WTC11 (cell line): Measurements from ENCODE around the gene IL1RAPL1. TPM values are rescaled to one million over a fixed set of nuclear protein-coding genes. Genes with fewer than 3 reads are reported as not detected.

ENCODE experiments used
- ATAC-seq: fragments of 200-7000 bp; cut with Tn5 transposase; 2 replicates; pipeline ENCODE4 v1.10.0; 2021; ENCODE audit warnings: mild to moderate bottlenecking, moderate library complexity
- CTCF ChIA-PET: fragments of 300-600 bp; sonication (Branson Sonifier 250); formaldehyde crosslinking; loops from one replicate; lab custom pipeline; 2021; ENCODE audit warnings: antibody characterized with exemption; lab: Charles Lee
- POLR2A ChIA-PET: fragments of 350-600 bp; sonication (Branson Sonifier 250); formaldehyde crosslinking; loops from one replicate; lab custom pipeline; 2021; ENCODE audit warnings: antibody characterized with exemption; lab: Charles Lee
- DNase-seq: peaks from one replicate; pipeline ENCODE4 v3.0.0; 2021; ENCODE audit warnings: low spot score
- H3K27ac Mint-ChIP-seq: 2 replicates; pipeline ENCODE4 v1.8.0; 2021; ENCODE audit warnings: mixed read lengths
- H3K27me3 Mint-ChIP-seq: 2 replicates; pipeline ENCODE4 v1.8.0; 2021; ENCODE audit warnings: low read depth, mild to moderate bottlenecking, moderate library complexity, mixed read lengths
- H3K36me3 Mint-ChIP-seq: 2 replicates; pipeline ENCODE4 v1.8.0; 2021; ENCODE audit warnings: mixed read lengths
- H3K4me1 Mint-ChIP-seq: 2 replicates; pipeline ENCODE4 v1.8.0; 2022; ENCODE audit warnings: mixed read lengths
- H3K4me3 Mint-ChIP-seq: 2 replicates; pipeline ENCODE4 v1.8.0; 2021; ENCODE audit warnings: mild to moderate bottlenecking, moderate library complexity, mixed read lengths
- H3K9me3 Mint-ChIP-seq: 2 replicates; pipeline ENCODE4 v1.8.0; 2021; ENCODE audit warnings: mixed read lengths
- ATF2 ChIP-seq: sonication (generic); formaldehyde crosslinking; IDR thresholded peaks from 2 replicates; pipeline ENCODE4 v1.8.1; 2022; ENCODE audit warnings: low read depth, missing genetic modification reagents, borderline replicate concordance
- CBFB ChIP-seq: sonication (generic); formaldehyde crosslinking; IDR thresholded peaks from 2 replicates; pipeline ENCODE4 v1.8.1; 2022; ENCODE audit warnings: mild to moderate bottlenecking, low read depth, missing genetic modification reagents
- ELF4 ChIP-seq: sonication (generic); formaldehyde crosslinking; IDR thresholded peaks from 2 replicates; pipeline ENCODE4 v1.8.1; 2022; ENCODE audit warnings: low read depth, mild to moderate bottlenecking, moderate library complexity, missing genetic modification reagents
- EMX1 ChIP-seq: fragments of 250-450 bp; sonication (Bioruptor Pico); IDR thresholded peaks from 2 replicates; pipeline ENCODE4 v1.8.0; 2021; ENCODE audit warnings: mild to moderate bottlenecking
- FOXJ3 ChIP-seq: sonication (generic); formaldehyde crosslinking; IDR thresholded peaks from 2 replicates; pipeline ENCODE4 v1.9.0; 2021; ENCODE audit warnings: missing genetic modification reagents, mild to moderate bottlenecking, borderline replicate concordance
- FOXP1 ChIP-seq: sonication (generic); formaldehyde crosslinking; IDR thresholded peaks from 2 replicates; pipeline ENCODE4 v1.8.0; 2022; ENCODE audit warnings: missing genetic modification reagents, mild to moderate bottlenecking, moderate library complexity, borderline replicate concordance
- GTF2I ChIP-seq: fragments of 250-450 bp; sonication (Bioruptor Pico); conservative IDR thresholded peaks from 2 replicates; pipeline ENCODE4 v1.4.0; 2021; ENCODE audit warnings: mild to moderate bottlenecking
- JAZF1 ChIP-seq: fragments of 250-450 bp; sonication (Bioruptor Pico); IDR thresholded peaks from 2 replicates; pipeline ENCODE4 v1.9.0; 2021; ENCODE audit warnings: moderate library complexity, mild to moderate bottlenecking, inconsistent platforms
- MAX ChIP-seq: sonication (generic); formaldehyde crosslinking; IDR thresholded peaks from 2 replicates; pipeline ENCODE4 v1.8.0; 2022; ENCODE audit warnings: mild to moderate bottlenecking, missing genetic modification reagents
- MYBL2 ChIP-seq: sonication (generic); formaldehyde crosslinking; IDR thresholded peaks from 2 replicates; pipeline ENCODE4 v1.8.1; 2023; ENCODE audit warnings: mild to moderate bottlenecking, moderate library complexity, missing genetic modification reagents
- NR3C1 ChIP-seq: sonication (generic); formaldehyde crosslinking; conservative IDR thresholded peaks from 2 replicates; pipeline ENCODE4 v1.8.1; 2023; ENCODE audit warnings: low read depth, mild to moderate bottlenecking, missing genetic modification reagents
- RORB ChIP-seq: fragments of 250-450 bp; sonication (Bioruptor Pico); IDR thresholded peaks from 2 replicates; pipeline ENCODE4 v1.9.0; 2021; ENCODE audit warnings: mild to moderate bottlenecking
- STAT6 ChIP-seq: sonication (generic); formaldehyde crosslinking; conservative IDR thresholded peaks from 2 replicates; pipeline ENCODE4 v1.8.1; 2023; ENCODE audit warnings: mild to moderate bottlenecking, low read depth, missing genetic modification reagents, moderate library complexity
- ZBTB21 ChIP-seq: sonication (generic); formaldehyde crosslinking; IDR thresholded peaks from 2 replicates; pipeline ENCODE4 v1.8.1; 2023; ENCODE audit warnings: mild to moderate bottlenecking, missing genetic modification reagents, borderline replicate concordance
- ZNF317 ChIP-seq: sonication (generic); formaldehyde crosslinking; IDR thresholded peaks from 2 replicates; pipeline ENCODE4 v1.8.1; 2023; ENCODE audit warnings: low read depth, mild to moderate bottlenecking, moderate library complexity, missing genetic modification reagents, borderline replicate concordance
- ZNF532 ChIP-seq: fragments of 250-450 bp; sonication (Bioruptor Pico); IDR thresholded peaks from 2 replicates; pipeline ENCODE4 v1.9.0; 2021; ENCODE audit warnings: mild to moderate bottlenecking, borderline replicate concordance
- total RNA-seq: library from RNA; stranded (reverse); gene quantifications from 3 replicates; pipeline ENCODE4 v1.2.3, GENCODE V29; 2021
- TF ChIP-seq, protein P1 (sequence below): sonication (generic); formaldehyde crosslinking; IDR thresholded peaks from 2 replicates; pipeline ENCODE4 v1.8.0; 2023; ENCODE audit warnings: mild to moderate bottlenecking, missing genetic modification reagents
- TF ChIP-seq, protein P2 (sequence below): sonication (generic); formaldehyde crosslinking; IDR thresholded peaks from 2 replicates; pipeline ENCODE4 v1.8.1; 2022; ENCODE audit warnings: missing genetic modification reagents, borderline replicate concordance
- TF ChIP-seq, protein P3 (sequence below): sonication (generic); formaldehyde crosslinking; IDR thresholded peaks from 2 replicates; pipeline ENCODE4 v1.8.0; 2022; ENCODE audit warnings: mild to moderate bottlenecking, missing genetic modification reagents

The IL1RAPL1 gene
- total RNA-seq, 1 experiment from 2014 or later = 0.13 TPM

DNA sequence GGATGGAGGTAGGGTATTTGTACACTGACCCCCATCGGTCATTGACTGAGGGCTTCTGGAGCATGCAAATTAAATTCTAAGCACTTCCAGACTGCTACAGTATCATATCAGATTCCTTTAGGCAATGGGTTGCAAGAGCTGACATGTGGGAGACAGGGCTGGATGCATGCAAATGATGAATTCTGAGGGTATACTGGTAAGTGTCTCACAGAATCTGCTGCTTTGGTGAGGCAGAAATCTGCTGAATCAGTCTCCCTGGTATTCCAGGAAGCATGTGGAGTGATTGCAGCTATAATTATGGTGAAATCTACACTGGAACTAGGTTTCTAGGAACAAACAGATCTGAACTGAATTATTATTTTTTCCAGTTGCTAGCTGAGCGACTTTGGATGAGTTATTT lies 943.3 kb downstream of the IL1RAPL1 start:
- Mint-ChIP-seq H3K36me3 (no peaks in the 10 kb centered on the region), H3K4me3 (no peak overlapping the region), H3K4me1 (no peaks in the 10 kb centered on the region), H3K27me3 (no peaks in the 10 kb centered on the region), H3K27ac (no peak overlapping the region), H3K9me3 (no peaks in the 10 kb centered on the region)
- ChIA-PET POLR2A (no interaction called here), CTCF (no interaction called here)
- TF ChIP-seq NR3C1 (no peak), GTF2I (CRISPR knock-in tag) (no peak), ZNF532 (CRISPR knock-in tag) (no peak), FOXJ3 (no peak), EMX1 (no peak), FOXP1 (no peak), MAX (no peak), ELF4 (CRISPR knock-in tag) (no peak), MYBL2 (no peak), ZNF317 (CRISPR knock-in tag) (no peak), STAT6 (CRISPR knock-in tag) (no peak), CBFB (CRISPR knock-in tag) (no peak), RORB (CRISPR knock-in tag) (no peak), JAZF1 (CRISPR knock-in tag) (no peak), ATF2 (CRISPR knock-in tag) (no peak), ZBTB21 (CRISPR knock-in tag) (no peak)
- TF ChIP-seq, protein P1, sequence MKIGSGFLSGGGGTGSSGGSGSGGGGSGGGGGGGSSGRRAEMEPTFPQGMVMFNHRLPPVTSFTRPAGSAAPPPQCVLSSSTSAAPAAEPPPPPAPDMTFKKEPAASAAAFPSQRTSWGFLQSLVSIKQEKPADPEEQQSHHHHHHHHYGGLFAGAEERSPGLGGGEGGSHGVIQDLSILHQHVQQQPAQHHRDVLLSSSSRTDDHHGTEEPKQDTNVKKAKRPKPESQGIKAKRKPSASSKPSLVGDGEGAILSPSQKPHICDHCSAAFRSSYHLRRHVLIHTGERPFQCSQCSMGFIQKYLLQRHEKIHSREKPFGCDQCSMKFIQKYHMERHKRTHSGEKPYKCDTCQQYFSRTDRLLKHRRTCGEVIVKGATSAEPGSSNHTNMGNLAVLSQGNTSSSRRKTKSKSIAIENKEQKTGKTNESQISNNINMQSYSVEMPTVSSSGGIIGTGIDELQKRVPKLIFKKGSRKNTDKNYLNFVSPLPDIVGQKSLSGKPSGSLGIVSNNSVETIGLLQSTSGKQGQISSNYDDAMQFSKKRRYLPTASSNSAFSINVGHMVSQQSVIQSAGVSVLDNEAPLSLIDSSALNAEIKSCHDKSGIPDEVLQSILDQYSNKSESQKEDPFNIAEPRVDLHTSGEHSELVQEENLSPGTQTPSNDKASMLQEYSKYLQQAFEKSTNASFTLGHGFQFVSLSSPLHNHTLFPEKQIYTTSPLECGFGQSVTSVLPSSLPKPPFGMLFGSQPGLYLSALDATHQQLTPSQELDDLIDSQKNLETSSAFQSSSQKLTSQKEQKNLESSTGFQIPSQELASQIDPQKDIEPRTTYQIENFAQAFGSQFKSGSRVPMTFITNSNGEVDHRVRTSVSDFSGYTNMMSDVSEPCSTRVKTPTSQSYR (CRISPR knock-in tag) = no peak
- TF ChIP-seq, protein P2, sequence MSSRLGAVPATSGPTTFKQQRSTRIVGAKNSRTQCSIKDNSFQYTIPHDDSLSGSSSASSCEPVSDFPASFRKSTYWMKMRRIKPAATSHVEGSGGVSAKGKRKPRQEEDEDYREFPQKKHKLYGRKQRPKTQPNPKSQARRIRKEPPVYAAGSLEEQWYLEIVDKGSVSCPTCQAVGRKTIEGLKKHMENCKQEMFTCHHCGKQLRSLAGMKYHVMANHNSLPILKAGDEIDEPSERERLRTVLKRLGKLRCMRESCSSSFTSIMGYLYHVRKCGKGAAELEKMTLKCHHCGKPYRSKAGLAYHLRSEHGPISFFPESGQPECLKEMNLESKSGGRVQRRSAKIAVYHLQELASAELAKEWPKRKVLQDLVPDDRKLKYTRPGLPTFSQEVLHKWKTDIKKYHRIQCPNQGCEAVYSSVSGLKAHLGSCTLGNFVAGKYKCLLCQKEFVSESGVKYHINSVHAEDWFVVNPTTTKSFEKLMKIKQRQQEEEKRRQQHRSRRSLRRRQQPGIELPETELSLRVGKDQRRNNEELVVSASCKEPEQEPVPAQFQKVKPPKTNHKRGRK (CRISPR knock-in tag) = no peak
- TF ChIP-seq, protein P3, sequence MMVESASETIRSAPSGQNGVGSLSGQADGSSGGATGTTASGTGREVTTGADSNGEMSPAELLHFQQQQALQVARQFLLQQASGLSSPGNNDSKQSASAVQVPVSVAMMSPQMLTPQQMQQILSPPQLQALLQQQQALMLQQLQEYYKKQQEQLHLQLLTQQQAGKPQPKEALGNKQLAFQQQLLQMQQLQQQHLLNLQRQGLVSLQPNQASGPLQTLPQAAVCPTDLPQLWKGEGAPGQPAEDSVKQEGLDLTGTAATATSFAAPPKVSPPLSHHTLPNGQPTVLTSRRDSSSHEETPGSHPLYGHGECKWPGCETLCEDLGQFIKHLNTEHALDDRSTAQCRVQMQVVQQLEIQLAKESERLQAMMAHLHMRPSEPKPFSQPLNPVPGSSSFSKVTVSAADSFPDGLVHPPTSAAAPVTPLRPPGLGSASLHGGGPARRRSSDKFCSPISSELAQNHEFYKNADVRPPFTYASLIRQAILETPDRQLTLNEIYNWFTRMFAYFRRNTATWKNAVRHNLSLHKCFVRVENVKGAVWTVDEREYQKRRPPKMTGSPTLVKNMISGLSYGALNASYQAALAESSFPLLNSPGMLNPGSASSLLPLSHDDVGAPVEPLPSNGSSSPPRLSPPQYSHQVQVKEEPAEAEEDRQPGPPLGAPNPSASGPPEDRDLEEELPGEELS = no peak
- no peak for ATAC-seq
- DNase-seq = no peak
